Glomerular visceral epithelial cell (primary cell): ENCODE results near the gene POMC.
"Not testable (repeated sequence)": the region's sequence is repeated elsewhere in the genome, so short reads cannot be mapped to it uniquely, and the experiment has no call there.

ENCODE experiments used
- DNase-seq: peaks from one replicate; pipeline ENCODE4 v3.0.0-alpha.2; 2016; ENCODE audit errors: extremely low spot score

Gene POMC

GRCh38 chr2:25176541-25177181 is 8.3 kb upstream of the POMC start:
- no peak for DNase-seq

- no peak for DNase-seq
Measured at GRCh38 chr2:25176138-25176537, 7.8 kb upstream of the POMC start.

GRCh38 chr2:25174192-25174861 is 5.9 kb upstream of the POMC start:
- DNase-seq: no peak

- no peak for DNase-seq
Measured at GRCh38 chr2:25173719-25174118, 5.3 kb upstream of the POMC start.

- no peak for DNase-seq
Measured at GRCh38 chr2:25170888-25171287, 2.5 kb upstream of the POMC start.

GRCh38 chr2:25169073-25169470 is 692 bp upstream of the POMC start:
- no peak for DNase-seq

GRCh38 chr2:25165992-25166875 is 2.1 kb downstream of the POMC start:
- DNase-seq: no peak

GRCh38 chr2:25164561-25164960 is 3.8 kb downstream of the POMC start:
- DNase-seq: no peak

- not testable (repeated sequence) for DNase-seq
Measured at GRCh38 chr2:25162061-25162460, 6.3 kb downstream of the POMC start.

GRCh38 chr2:25161055-25161781 is 7.2 kb downstream of the POMC start:
- no peak for DNase-seq

GRCh38 chr2:25160376-25160775 is 8.0 kb downstream of the POMC start:
- no peak for DNase-seq

- DNase-seq: no peak
Measured at GRCh38 chr2:25159949-25160348, 8.4 kb downstream of the POMC start.

GRCh38 chr2:25158096-25158852 is 10.1 kb downstream of the POMC start:
- DNase-seq: no peak

GRCh38 chr2:25155401-25155800 is 13.0 kb downstream of the POMC start:
- DNase-seq: no peak

- no peak for DNase-seq
Measured at GRCh38 chr2:25151718-25152117, 16.7 kb downstream of the POMC start.

- not testable (repeated sequence) for DNase-seq
Measured at GRCh38 chr2:25150993-25151392, 17.4 kb downstream of the POMC start.

- DNase-seq: no peak
Measured at GRCh38 chr2:25149646-25150045, 18.7 kb downstream of the POMC start.

GRCh38 chr2:25146896-25147295 is 21.5 kb downstream of the POMC start:
- DNase-seq: no peak

- no peak for DNase-seq
Measured at GRCh38 chr2:25145803-25146202, 22.6 kb downstream of the POMC start.

GRCh38 chr2:25141120-25141519 is 27.3 kb downstream of the POMC start:
- no peak for DNase-seq

- DNase-seq: not testable (repeated sequence)
Measured at GRCh38 chr2:25140535-25140934, 27.8 kb downstream of the POMC start.
